Measurements from ENCODE around the gene CACNG4. TPM values are rescaled to one million over a fixed set of nuclear protein-coding genes. Genes with fewer than 3 reads are reported as not detected.

The CACNG4 gene
- total and polyA plus RNA-seq, 2 experiments from 2014 or later: 1.6 to 4.1 TPM

DNA sequence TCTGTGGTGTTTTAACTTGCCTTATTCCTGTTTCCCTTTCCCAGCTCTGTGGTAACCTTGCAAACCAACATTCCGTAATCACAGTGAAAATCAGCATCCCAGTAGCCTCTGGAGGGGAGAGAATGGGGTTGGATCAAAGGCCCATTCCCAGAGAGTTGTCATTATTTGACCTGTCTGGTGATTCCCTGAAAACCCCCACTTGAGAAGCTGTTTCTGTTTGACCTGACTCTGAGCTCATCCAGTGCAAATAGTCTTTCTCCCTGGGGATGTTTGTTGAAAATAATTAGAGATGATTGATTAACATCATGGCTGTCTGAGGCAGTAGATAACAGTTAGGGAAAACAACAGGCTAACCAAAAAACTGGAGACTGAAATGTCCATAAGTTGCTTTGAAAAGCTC is 82.9 kb downstream of the CACNG4 start (continued):
- TF ChIP-seq, protein P1, sequence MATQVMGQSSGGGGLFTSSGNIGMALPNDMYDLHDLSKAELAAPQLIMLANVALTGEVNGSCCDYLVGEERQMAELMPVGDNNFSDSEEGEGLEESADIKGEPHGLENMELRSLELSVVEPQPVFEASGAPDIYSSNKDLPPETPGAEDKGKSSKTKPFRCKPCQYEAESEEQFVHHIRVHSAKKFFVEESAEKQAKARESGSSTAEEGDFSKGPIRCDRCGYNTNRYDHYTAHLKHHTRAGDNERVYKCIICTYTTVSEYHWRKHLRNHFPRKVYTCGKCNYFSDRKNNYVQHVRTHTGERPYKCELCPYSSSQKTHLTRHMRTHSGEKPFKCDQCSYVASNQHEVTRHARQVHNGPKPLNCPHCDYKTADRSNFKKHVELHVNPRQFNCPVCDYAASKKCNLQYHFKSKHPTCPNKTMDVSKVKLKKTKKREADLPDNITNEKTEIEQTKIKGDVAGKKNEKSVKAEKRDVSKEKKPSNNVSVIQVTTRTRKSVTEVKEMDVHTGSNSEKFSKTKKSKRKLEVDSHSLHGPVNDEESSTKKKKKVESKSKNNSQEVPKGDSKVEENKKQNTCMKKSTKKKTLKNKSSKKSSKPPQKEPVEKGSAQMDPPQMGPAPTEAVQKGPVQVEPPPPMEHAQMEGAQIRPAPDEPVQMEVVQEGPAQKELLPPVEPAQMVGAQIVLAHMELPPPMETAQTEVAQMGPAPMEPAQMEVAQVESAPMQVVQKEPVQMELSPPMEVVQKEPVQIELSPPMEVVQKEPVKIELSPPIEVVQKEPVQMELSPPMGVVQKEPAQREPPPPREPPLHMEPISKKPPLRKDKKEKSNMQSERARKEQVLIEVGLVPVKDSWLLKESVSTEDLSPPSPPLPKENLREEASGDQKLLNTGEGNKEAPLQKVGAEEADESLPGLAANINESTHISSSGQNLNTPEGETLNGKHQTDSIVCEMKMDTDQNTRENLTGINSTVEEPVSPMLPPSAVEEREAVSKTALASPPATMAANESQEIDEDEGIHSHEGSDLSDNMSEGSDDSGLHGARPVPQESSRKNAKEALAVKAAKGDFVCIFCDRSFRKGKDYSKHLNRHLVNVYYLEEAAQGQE (IDR thresholded peaks at IDR 0.05; ENCODE audit: unreplicated experiment): no peak
- TF ChIP-seq POLR2AphosphoS5 (IDR thresholded peaks at IDR 0.05; ENCODE audit: low read depth) (no peak), ZNF114 (CRISPR knock-in tag; IDR thresholded peaks at IDR 0.05) (no peak), STAT1 (IDR thresholded peaks at IDR 0.05; ENCODE audit: unreplicated experiment) (no peak), JUNB (IDR thresholded peaks at IDR 0.05; ENCODE audit: unreplicated experiment) (no peak), NANOG (IDR thresholded peaks at IDR 0.05; ENCODE audit: borderline replicate concordance) (no peak)

DNA sequence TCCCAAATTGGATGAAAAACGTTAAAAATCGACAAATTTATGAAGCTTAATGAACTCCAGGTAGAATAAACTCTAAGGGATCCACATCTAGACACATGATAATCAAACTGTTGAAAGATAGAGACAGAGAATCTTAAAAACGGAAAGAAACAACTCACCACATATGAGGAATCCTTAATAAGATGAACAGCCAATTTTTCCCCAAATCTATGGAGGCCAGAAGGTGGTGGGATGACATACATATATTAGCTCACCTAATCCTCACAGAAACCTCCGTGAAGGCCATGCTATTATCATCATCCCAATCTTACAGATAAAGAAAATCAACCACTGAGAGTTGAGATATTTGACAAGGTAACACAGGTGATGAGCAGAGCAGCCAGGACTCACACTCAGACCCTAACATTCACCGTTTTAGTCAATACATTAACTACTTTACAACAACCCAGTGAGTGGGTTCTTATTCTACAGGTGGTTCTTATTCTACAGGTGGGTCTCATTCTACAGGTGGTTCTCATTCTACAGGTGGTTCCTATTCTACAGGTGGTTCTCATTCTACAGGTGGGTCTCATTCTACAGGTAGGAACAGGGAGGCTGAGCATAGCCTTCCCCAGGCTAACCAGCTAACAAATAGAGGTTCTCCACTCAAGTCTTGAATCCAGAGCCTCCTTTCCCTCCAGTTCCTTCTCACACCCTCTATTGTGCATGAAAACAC is 84.7 kb downstream of the CACNG4 start:
- Histone ChIP-seq H3K27ac (ENCODE audit: low read depth) (no peak overlapping the region), H3K4me3 (no peak overlapping the region), H3K79me2 (replicated peaks; ENCODE audit: insufficient read depth) (no peaks in the 10 kb centered on the region), H3K9me2 (ENCODE audit: insufficient read depth) (no peaks in the 10 kb centered on the region), H4K20me1 (replicated peaks; ENCODE audit: insufficient read depth) (no peaks in the 10 kb centered on the region), H3K4me2 (no peak overlapping the region), H3K4me1 (ENCODE audit: insufficient read depth) (no peaks in the 10 kb centered on the region), H2AFZ (no peak overlapping the region), H3K27me3 (ENCODE audit: insufficient read depth) (no peaks in the 10 kb centered on the region), H3F3A (replicated peaks; ENCODE audit: low read depth) (no peaks in the 10 kb centered on the region), H3K36me3 (ENCODE audit: insufficient read depth) (0 out of 2 replicates have a peak, but pooled peaks cover 4% of the 10 kb centered on the region)
- DNase-seq (ENCODE audit: low spot score): no peak
- Mint-ChIP-seq H3K36me3 (ENCODE audit: low read depth) (peaks cover 13% of the 10 kb centered on the region; the same call in 2 of the 3 replicates), H3K4me3 (no peak overlapping the region), H3K9me3 (peaks cover 28% of the 10 kb centered on the region), H3K27ac (no peak overlapping the region), H3K27me3 (ENCODE audit: insufficient read depth, low read depth, poor library complexity) (peaks cover 5% of the 10 kb centered on the region), H3K4me1 (no peaks in the 10 kb centered on the region)
- TF ChIP-seq STAT1 (IDR thresholded peaks at IDR 0.05; ENCODE audit: unreplicated experiment): no peak
- TF ChIP-seq POLR2AphosphoS5 (IDR thresholded peaks at IDR 0.05; ENCODE audit: low read depth): no peak
- TF ChIP-seq, protein P2, sequence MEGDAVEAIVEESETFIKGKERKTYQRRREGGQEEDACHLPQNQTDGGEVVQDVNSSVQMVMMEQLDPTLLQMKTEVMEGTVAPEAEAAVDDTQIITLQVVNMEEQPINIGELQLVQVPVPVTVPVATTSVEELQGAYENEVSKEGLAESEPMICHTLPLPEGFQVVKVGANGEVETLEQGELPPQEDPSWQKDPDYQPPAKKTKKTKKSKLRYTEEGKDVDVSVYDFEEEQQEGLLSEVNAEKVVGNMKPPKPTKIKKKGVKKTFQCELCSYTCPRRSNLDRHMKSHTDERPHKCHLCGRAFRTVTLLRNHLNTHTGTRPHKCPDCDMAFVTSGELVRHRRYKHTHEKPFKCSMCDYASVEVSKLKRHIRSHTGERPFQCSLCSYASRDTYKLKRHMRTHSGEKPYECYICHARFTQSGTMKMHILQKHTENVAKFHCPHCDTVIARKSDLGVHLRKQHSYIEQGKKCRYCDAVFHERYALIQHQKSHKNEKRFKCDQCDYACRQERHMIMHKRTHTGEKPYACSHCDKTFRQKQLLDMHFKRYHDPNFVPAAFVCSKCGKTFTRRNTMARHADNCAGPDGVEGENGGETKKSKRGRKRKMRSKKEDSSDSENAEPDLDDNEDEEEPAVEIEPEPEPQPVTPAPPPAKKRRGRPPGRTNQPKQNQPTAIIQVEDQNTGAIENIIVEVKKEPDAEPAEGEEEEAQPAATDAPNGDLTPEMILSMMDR (conservative IDR thresholded peaks at IDR 0.05; ENCODE audit: low read depth in 2 of 2): no peak
- no peak for TF ChIP-seq EZH2 (IDR thresholded peaks at IDR 0.05; ENCODE audit: low read depth, unreplicated experiment)
- TF ChIP-seq NANOG (IDR thresholded peaks at IDR 0.05; ENCODE audit: borderline replicate concordance): no peak
- TF ChIP-seq, protein P3, sequence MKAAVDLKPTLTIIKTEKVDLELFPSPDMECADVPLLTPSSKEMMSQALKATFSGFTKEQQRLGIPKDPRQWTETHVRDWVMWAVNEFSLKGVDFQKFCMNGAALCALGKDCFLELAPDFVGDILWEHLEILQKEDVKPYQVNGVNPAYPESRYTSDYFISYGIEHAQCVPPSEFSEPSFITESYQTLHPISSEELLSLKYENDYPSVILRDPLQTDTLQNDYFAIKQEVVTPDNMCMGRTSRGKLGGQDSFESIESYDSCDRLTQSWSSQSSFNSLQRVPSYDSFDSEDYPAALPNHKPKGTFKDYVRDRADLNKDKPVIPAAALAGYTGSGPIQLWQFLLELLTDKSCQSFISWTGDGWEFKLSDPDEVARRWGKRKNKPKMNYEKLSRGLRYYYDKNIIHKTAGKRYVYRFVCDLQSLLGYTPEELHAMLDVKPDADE (IDR thresholded peaks at IDR 0.05): no peak
- no peak for TF ChIP-seq EZH2phosphoT487 (IDR thresholded peaks at IDR 0.05; ENCODE audit: unreplicated experiment)
- no peak for ATAC-seq

All from GM23338 (cell line).